ENCODE measurements around the gene ATF7IP2. TPM values are rescaled to one million over a fixed set of nuclear protein-coding genes. Genes with fewer than 3 reads are reported as not detected.
A peak's percentile ranks its signal among the peaks of the same experiment; 100 is the strongest.

The ATF7IP2 gene
- total and polyA plus RNA-seq, 2 of the 13 experiments (the other 11 are each of a cell fraction or from before 2014, with no cell fraction given) = 117 to 217 TPM

DNA sequence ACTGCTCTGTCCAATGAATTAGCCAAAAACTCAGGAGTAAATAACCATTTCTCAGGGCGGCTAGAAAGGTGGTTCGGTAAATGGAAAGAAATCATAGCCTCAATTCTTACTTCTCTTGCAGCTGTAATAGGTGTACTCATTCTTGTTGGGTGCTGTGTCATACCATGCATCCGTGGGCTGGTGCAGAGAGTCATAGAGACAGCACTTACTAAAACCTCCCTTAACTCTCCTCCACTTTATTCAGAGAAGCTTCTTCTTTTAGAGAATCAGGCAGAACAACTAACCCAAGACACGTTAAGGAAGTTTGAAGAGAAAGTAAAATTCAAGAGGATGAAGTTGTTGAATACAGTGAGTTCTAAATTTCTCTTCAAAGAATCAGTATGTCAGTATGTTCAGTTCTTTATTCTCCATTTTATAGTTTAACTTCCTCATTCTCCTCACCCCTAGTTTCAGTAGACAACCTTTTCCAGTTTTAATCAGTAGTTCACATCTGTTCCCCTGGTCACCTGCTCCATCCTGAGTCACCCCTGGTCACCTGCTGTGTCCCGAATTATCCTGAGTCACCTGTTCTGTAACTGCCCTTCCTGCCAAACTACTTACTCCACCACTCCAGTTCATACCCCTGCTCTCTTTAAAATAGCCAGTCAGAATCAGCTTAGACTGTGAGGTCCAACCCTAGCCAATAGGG is 108.6 kb downstream of the ATF7IP2 start (continued):
- TF ChIP-seq, protein P1, sequence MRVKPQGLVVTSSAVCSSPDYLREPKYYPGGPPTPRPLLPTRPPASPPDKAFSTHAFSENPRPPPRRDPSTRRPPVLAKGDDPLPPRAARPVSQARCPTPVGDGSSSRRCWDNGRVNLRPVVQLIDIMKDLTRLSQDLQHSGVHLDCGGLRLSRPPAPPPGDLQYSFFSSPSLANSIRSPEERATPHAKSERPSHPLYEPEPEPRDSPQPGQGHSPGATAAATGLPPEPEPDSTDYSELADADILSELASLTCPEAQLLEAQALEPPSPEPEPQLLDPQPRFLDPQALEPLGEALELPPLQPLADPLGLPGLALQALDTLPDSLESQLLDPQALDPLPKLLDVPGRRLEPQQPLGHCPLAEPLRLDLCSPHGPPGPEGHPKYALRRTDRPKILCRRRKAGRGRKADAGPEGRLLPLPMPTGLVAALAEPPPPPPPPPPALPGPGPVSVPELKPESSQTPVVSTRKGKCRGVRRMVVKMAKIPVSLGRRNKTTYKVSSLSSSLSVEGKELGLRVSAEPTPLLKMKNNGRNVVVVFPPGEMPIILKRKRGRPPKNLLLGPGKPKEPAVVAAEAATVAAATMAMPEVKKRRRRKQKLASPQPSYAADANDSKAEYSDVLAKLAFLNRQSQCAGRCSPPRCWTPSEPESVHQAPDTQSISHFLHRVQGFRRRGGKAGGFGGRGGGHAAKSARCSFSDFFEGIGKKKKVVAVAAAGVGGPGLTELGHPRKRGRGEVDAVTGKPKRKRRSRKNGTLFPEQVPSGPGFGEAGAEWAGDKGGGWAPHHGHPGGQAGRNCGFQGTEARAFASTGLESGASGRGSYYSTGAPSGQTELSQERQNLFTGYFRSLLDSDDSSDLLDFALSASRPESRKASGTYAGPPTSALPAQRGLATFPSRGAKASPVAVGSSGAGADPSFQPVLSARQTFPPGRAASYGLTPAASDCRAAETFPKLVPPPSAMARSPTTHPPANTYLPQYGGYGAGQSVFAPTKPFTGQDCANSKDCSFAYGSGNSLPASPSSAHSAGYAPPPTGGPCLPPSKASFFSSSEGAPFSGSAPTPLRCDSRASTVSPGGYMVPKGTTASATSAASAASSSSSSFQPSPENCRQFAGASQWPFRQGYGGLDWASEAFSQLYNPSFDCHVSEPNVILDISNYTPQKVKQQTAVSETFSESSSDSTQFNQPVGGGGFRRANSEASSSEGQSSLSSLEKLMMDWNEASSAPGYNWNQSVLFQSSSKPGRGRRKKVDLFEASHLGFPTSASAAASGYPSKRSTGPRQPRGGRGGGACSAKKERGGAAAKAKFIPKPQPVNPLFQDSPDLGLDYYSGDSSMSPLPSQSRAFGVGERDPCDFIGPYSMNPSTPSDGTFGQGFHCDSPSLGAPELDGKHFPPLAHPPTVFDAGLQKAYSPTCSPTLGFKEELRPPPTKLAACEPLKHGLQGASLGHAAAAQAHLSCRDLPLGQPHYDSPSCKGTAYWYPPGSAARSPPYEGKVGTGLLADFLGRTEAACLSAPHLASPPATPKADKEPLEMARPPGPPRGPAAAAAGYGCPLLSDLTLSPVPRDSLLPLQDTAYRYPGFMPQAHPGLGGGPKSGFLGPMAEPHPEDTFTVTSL (CRISPR knock-in tag; IDR thresholded peaks at IDR 0.05; ENCODE audit: borderline replicate concordance) = no peak

DNA sequence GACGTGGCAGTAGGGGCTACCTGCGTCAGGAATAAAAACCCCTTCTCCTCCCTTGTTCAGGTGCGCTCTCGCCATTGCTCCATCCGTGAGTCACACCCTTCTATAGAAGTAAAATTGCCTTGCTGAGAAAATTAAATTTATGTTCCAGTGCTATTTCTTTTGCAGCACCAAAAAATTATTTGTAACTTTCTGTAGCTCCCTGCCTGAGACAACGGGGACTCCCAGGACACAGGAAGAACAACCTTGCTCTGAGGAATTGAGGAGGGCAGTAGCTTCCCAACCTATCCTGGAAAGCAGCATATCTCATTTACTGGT is 109.1 kb downstream of the ATF7IP2 start:
- Histone ChIP-seq H2AFZ (ENCODE audit: low read length) (no peak overlapping the region), H3K36me3 (replicated peaks in 1 of 2; ENCODE audit: control insufficient read depth in 1 of 2, insufficient read depth in 2 of 2, low read length in 2 of 2) (no peaks in the 10 kb centered on the region), H3K9ac (ENCODE audit: insufficient read depth, low read depth, low read length) (no peak overlapping the region), H3K27me3 (ENCODE audit: control insufficient read depth in 1 of 2, insufficient read depth in 2 of 2, low read length in 2 of 2) (0 out of 5 replicates have a peak, but pooled peaks cover 0 to 4% of the 10 kb centered on the region in 2 experiments), H3K4me2 (ENCODE audit: low read depth, low read length) (no peak overlapping the region), H3K4me3 (replicated peaks in 1 of 3; ENCODE audit: insufficient read depth in 1 of 3, low read depth in 2 of 3, low read length in 3 of 3) (no peak overlapping the region), H4K20me1 (ENCODE audit: insufficient read depth, low read length) (no peaks in the 10 kb centered on the region), H3K9me3 (ENCODE audit: low read length) (peaks cover 14% of the 10 kb centered on the region; the same call in 1 of the 2 replicates), H3K27ac (ENCODE audit: extremely low read length, insufficient read depth, low read length) (no peak overlapping the region), H3K4me1 (ENCODE audit: insufficient read depth, low read length) (peaks cover 5% of the 10 kb centered on the region; the same call in 1 of the 2 replicates), H3K79me2 (ENCODE audit: insufficient read depth, low read length) (no peaks in the 10 kb centered on the region)
- in situ Hi-C loops (cut with HindIII; ENCODE audit: extremely low pct_ligation_motif_present, low pct_unique_long_range_greater_than_20kb) (no loop called here), intact Hi-C loops (cut with micrococcal nuclease; ENCODE audit: unreplicated experiment) (no loop called here)
- WGBS (ENCODE audit: low lambda C conversion rate) = 69% methylated on average over 6 of the region's 6 CpGs
- BruUV-seq (replicated peaks) = no TSS peak
- ChIA-PET CTCF (ENCODE audit: low intra/inter-chr PET ratio, low total read pairs) (no interaction called here), POLR2A (interaction anchor here (0.6 kb wide), 1 partner anchor 249 kb away, joined by 3 read pairs; the partner anchor contains the start of gene NUBP1)
- TF ChIP-seq SNAI1 (CRISPR knock-in tag; IDR thresholded peaks at IDR 0.05; ENCODE audit: borderline replicate concordance) = no peak
- TF ChIP-seq ZNF562 (CRISPR knock-in tag; IDR thresholded peaks at IDR 0.05; ENCODE audit: borderline replicate concordance) = 0 out of 2 replicates have a peak, but pooled peaks have one; percentile 47
- FAIRE-seq (no peak), DNase-seq (ENCODE audit: low spot score) (no peak), ATAC-seq (no peak)
